ENCODE measurements around the gene ADH6.
"Not testable (repeated sequence)": the region's sequence is repeated elsewhere in the genome, so short reads cannot be mapped to it uniquely, and the experiment has no call there.

ADH6 gene

DNA sequence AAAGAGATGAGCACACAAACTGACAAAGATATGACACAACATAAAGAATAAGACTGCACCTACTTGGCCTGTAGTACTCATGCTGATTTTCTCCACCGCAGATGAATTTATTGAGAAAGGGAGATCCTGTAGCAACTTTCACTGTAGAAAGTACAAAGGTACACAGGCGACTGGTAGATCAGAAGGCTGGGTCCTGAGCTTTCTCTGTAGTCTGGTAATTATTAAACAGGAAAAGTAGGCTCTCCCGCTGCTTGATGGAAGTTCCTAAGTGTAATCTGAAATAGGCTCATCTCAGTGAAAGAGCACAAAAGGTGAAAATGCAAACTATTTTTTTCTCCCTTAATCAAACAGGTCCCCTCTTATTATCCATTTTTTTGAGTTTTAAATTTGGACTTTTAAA, at the start of gene ADH6:
Gene ADH6 (minus strand): TSS at position 175 of the 400 bp plus-strand sequence. CDS start 94 bp downstream, at position 81.
- DNase-seq (ENCODE audit: low spot score) = no peak

DNA sequence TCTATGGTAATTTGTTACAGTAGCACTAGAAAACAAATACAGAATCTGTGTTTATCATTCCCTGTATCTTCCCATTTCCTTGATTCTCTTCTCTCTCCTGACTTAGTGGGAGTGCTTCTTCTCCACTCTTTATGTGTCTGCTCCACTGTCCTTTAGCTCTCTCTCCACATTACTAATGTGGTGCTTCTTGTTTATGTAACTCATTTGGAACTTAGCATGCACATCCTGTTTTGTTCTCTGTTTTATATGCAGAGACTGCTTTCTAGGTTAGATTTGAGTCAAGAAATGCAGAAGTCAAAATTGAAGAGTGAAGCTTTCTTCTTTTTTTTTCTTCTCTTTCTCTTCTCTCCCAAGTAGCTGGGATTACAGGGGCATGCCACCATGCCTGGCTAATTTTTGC, 45.9 kb upstream of the ADH6 start:
- no peak for DNase-seq (ENCODE audit: low spot score)

DNA sequence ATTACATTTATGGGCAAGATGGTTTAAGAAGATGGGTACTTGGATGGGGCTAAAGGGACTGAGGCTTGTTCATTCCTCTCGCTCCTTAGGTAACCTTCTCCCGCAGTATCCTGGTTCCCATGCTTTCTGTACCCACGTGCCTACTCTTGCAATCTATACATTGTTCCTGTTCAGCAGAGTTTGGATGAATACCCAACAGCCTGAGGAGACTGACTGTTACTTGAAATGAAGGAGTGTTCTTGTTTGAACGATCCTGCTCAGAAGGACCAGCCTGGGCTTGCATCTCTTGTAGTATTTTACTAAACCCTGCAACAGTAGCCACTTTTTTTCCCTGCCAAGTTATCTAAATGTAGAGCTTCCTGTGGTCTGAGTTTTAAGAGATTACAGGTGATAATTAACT, 33.7 kb upstream of the ADH6 start:
- no peak for DNase-seq (ENCODE audit: low spot score)

GRCh38 chr4:99248714-99249113, 29.7 kb upstream of the ADH6 start:
- DNase-seq (ENCODE audit: low spot score) = no peak

DNA sequence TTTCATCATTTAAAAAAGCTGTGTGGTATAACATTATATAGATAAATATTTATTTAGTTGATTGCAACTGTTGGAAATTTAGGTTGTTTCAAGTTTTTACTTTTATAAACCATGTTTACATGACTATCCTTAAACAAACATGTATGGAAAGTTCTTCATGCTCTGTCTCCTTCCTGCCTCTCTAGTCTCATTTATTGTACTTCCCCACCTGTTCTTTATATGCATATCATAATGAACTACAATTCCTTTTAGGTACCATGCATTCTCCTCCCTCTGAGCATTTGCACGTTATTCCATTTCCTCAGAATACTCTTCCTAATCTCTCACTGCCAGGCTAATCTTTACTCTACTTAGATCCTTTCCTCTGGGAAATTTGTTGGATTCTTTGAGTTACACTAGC, 16.9 kb upstream of the ADH6 start:
- DNase-seq (ENCODE audit: low spot score) = no peak

GRCh38 chr4:99234331-99235010, 15.4 kb upstream of the ADH6 start:
- DNase-seq (ENCODE audit: low spot score) = no peak

- DNase-seq (ENCODE audit: low spot score) = not testable (repeated sequence)
These were observed 14.4 kb upstream of the ADH6 start for GRCh38 chr4:99233397-99233796.

DNA sequence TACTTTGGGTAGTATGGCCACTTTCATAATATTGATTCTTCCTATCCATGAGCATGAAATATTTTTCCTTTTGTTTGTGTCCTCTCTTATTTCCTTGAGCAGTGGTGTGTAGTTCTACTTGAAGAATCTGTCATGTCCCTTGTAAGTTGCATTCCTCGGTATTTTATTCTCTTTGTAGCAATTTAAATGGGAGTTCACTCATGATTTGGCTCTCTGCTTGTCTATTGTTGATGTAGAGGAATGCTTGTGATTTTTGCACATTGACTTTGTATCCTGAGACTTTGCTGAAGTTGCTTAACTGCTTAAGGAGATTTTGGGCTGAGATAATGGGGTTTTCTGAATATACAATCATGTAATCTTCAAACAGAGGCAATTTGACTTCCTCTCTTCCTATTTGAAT, 9.7 kb upstream of the ADH6 start:
- not testable (repeated sequence) for DNase-seq (ENCODE audit: low spot score)

GRCh38 chr4:99227646-99228045, 8.6 kb upstream of the ADH6 start:
- not testable (repeated sequence) for DNase-seq (ENCODE audit: low spot score)

- no peak for DNase-seq (ENCODE audit: low spot score)
These were observed 2.9 kb upstream of the ADH6 start for GRCh38 chr4:99221980-99222379.

DNA sequence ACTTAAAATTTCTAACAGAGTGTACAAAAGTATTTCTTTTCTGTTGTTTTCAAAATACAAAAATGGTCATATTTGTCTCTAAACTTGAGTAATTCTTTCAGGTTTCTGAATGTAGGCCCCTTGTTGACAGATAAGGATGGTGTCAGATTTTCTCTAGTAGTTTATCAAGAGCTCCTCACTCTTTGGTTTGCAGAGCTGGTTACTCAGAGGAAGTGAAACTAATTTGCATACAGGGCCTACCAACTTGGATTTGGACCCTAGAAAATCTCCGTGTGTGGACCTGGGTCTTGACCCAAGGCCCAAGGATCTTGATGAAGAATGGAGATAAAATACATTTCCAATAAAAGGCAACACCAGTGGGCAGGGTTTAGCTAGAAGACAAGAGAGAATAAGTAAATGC, 433 bp upstream of the ADH6 start:
- DNase-seq (ENCODE audit: low spot score) = no peak

- no peak for DNase-seq (ENCODE audit: low spot score)
These were observed 3.5 kb downstream of the ADH6 start for GRCh38 chr4:99215521-99215920.

GRCh38 chr4:99210789-99211188, 8.3 kb downstream of the ADH6 start:
- no peak for DNase-seq (ENCODE audit: low spot score)

GRCh38 chr4:99209671-99210070, 9.4 kb downstream of the ADH6 start:
- DNase-seq (ENCODE audit: low spot score) = peak; percentile 36

- no peak for DNase-seq (ENCODE audit: low spot score)
These were observed 10.3 kb downstream of the ADH6 start for GRCh38 chr4:99208719-99209075.

DNA sequence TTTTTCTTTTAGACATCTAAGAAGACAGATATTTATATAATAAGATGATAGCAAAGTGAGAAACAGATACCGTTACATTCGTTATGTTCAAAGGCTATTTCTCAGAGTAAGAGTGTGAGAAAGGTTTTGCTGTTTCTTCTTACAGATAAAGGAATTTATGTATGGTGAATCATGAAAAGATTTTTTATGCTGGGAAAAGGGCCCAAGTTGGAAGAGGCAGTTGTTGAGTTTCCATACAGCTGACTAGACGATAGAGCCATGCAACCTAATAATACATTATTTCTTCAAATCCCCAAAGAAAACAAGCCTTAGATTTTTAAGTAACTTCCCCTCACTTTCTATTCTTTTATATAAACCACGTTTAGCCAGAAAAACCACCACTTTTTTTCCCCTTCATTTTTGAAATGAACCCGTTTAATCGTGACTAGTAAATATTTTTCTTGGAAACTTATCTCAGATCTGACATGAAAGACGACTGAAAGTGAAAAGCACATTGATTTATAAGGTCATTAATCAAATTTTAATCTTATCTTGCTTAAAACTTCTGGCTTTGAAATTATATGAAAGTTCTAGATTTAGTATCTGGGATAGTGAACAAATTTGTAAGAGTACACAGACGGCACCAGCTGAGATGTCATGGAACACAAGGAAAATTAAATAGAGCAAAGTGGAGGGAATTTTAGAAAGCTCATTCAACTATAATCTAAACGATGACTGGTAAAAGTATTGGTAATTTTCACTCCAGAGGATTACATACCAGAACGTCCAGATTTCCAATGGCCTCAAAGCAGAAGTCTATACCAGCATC, 10.9 kb downstream of the ADH6 start:
- DNase-seq (ENCODE audit: low spot score) = no peak

DNA sequence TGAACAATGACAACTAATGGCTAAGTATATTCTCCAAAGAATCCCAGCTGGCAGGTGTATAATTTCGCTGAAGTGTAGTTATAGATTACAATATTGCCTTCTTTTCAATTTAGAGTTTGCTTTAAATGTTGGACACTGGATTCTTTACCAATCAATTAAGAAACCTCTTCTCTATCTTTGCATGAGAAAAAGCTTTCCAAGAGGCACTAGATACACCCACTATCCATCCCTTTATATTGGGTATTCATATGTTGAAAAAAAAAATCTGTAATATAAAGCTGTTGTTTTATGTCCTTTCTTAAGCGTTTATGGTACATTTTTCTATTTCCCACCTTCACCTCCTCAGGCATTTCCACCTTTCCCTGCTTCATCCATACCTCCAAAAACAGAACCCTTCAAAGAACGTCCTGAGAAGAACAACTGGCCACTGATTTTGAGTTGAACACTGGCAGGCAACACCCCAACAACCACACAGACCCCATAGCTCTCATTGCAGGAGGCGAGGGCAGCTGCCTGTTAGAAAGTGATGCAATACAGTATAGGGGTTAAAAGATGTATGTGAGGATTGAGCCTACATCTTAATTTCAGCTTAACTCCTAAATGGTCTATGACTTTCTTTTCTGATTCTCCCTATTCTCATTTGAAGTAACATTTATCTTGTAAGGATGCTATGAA, 11.8 kb downstream of the ADH6 start:
- no peak for DNase-seq (ENCODE audit: low spot score)

DNA sequence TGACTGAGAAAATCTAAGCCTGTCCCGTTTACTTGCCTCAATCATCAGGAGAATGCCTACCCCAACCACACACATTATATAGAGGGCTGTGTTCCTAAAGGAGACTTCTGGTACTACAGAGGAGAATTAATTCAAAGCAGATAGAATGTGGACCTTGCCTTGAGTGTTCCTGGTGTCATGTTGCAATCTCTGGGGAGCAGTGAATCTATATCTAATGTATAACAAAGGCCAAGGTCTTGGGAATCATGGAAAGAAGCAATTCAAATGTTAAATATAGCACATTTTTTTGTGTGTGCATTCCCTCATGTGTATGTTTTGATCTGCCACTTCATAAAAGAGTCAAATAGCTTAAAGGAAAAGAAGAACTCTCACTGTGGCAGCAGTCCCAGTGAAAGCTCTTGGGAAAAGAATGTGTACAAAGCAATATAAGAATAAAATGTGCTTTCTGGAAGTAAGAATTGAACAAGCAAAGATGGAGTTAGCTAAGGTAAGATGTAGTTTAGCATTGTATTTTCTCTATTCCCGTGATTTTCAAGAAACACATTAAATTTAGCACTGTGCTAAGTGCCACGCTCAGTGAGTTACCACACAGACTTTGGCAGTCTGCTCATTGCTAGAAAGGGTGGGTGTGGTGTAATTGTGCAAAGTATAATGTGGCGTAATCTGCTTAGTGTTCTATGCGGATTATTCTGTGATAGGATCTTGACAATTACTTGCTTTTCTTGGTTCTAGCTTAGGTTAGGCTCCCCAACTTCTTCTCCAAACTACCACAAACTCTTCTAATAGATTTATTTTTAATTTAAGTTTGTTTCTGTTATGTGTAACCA, 13.7 kb downstream of the ADH6 start:
- DNase-seq (ENCODE audit: low spot score) = no peak

DNA sequence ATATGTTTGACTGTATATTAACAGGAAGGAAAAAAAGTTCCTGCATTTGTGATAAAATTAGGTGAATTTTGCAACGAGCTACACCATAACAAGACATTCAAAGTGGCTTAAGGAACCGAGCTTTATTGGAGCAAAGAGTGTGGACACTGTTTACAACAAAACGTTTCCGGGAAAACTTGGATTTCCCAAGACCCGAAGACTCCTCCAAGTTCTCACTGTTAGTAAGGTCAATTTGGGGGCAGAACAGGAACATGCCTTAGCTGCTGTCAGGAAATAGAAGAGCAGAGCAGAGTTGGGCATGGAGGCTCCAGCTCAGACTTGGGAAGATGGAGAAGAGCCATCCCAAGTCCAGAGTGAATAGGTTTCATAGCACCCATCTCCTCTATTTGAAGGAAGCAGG, 16.5 kb downstream of the ADH6 start:
- DNase-seq (ENCODE audit: low spot score) = peak; percentile 16

GRCh38 chr4:99202094-99202493, 17.0 kb downstream of the ADH6 start:
- DNase-seq (ENCODE audit: low spot score) = no peak

DNA sequence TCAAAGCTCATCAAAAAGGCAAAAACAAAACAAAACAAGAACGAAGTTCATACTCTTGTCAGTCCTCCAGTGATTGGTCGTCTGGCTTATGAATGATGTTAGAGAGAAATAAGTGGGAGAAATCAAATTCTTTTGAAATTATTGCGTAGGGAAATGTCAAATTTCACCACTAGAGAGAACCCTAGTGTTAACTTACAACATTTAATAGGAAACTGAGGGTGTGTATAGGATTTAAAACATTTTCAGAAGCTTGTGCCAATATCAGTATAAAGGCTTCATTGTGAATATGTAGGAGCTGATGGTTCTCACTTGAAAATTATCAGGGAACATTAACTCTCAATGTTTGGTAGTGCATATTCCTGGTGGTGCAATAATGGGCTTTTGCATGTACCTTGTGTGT, 17.4 kb downstream of the ADH6 start:
- peak; percentile 24 for DNase-seq (ENCODE audit: low spot score)

DNA sequence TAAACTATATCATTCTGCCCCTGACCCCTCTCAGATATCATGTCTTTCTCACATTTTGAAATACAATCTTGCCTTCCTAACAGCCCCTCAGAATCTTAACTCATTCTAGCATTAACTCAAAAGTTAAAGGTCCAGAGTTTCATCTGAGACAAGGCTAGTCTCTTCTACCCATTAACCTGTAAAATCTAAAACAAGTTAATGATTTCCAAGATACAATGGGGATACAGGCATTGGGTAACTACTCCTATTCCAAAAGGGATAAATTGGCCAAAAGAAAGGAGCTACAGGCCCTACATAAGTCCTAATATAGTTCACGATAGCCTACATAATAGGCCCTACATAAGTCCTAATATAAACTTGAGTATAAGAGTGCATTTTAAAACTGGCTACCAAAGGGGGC, 18.9 kb downstream of the ADH6 start:
- DNase-seq (ENCODE audit: low spot score) = no peak
